K562 (cell line): ENCODE measurements around the gene TJAP1.

Experiments
- CBX3 ChIP-seq, 2 experiments: IDR thresholded peaks; 1 replicate in 1 of 2; 2 replicates in 1 of 2; pipeline ENCODE4 v1.6.1; 2012; ENCODE audit warnings: inconsistent platforms in 2 of 2, low read length in 2 of 2, borderline replicate concordance in 1 of 2, control low read depth in 1 of 2
- CHD2 ChIP-seq: IDR thresholded peaks from 2 replicates; pipeline ENCODE4 v1.6.1; 2011; ENCODE audit warnings: low read depth, low read length
- GATAD2B ChIP-seq: fragments of 450-650 bp; IDR thresholded peaks from 2 replicates; pipeline ENCODE4 v1.6.1; 2017; ENCODE audit warnings: mild to moderate bottlenecking, borderline replicate concordance
- KLF13 ChIP-seq: fragments of 450-650 bp; IDR thresholded peaks from 2 replicates; pipeline ENCODE4 v1.6.1; 2016; ENCODE audit warnings: missing genetic modification characterization, low read depth, mild to moderate bottlenecking, missing compliant biosample characterization, moderate library complexity, borderline replicate concordance
- RBM34 ChIP-seq: fragments of 200-400 bp; formaldehyde crosslinking; IDR thresholded peaks from 2 replicates; pipeline ENCODE4 v1.6.1; 2018; ENCODE audit warnings: low read length, borderline replicate concordance; ENCODE audit not compliant: insufficient read depth
- SMAD3 ChIP-seq: fragments of 450-650 bp; formaldehyde crosslinking; conservative IDR thresholded peaks from 2 replicates; pipeline ENCODE4 v1.4.0; 2020; ENCODE audit warnings: mild to moderate bottlenecking
- TF ChIP-seq, protein P1 (sequence below), 2 experiments: fragments of 200-800 bp in 1 of 2; sonication (Bioruptor generic) in 1 of 2; sonication (generic) in 1 of 2; formaldehyde crosslinking in 1 of 2; IDR thresholded peaks in 1 of 2; conservative IDR thresholded peaks in 1 of 2; 2 replicates each; pipeline versions ENCODE4 v1.5.0 to v1.6.1; 2016 to 2020; ENCODE audit warnings: missing compliant biosample characterization in 1 of 2, missing genetic modification characterization in 1 of 2, missing genetic modification reagents in 1 of 2
- TF ChIP-seq, protein P2 (sequence below), 2 experiments: IDR thresholded peaks; 2 replicates each; pipeline ENCODE4 v1.6.1; 2012; ENCODE audit warnings: improper control_type of control experiment in 2 of 2, low read depth in 2 of 2, low read length in 2 of 2, borderline replicate concordance in 1 of 2

DNA sequence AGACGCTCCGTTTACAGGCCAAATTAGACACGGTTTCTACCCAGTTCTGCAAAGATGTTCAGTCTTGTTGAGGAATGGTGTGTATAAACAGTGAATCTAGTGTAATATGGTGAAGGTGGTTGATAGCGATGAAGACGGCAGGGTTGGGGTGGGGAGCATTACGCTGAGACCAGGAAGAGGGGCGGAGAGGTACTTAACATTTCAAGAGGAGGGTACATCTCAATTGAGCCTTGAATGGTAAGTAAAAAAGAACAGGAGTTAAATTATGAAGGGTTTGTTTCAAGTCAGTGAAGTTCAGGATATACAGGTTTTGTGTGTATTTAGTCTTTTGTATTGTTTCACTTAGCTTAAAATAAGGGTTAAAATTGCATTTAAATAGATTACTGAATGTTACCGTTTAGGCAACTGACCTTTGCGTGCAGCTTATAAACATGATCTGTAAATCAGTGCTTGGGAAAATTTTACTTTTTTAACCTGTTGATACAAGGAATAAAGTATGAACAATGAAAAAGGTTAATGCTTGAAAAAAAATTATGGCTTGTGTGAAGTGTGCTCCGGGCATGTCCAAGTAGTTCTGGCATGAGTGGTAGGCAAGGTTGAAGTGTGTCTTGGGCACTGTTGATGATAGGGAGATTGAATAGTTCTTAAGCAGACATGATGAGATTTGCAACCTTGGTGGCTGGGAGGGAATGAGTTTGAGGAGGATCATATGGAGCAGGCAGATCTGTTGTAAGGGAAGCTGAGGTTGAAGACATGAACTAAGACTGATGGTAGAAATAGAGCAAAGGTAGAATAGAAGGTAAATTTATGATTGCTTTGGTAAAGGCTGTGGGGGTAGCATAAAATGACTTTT is 40.4 kb downstream of the TJAP1 start:
- TF ChIP-seq SMAD3 (CRISPR knock-in tag) (no peak), CHD2 (no peak), CBX3 (IDR thresholded peaks at IDR 0.05; ENCODE audit: borderline replicate concordance in 1 of 2, low read length in 2 of 2) (no peak), KLF13 (tag) (no peak), GATAD2B (no peak), RBM34 (no peak)
- TF ChIP-seq, protein P1, sequence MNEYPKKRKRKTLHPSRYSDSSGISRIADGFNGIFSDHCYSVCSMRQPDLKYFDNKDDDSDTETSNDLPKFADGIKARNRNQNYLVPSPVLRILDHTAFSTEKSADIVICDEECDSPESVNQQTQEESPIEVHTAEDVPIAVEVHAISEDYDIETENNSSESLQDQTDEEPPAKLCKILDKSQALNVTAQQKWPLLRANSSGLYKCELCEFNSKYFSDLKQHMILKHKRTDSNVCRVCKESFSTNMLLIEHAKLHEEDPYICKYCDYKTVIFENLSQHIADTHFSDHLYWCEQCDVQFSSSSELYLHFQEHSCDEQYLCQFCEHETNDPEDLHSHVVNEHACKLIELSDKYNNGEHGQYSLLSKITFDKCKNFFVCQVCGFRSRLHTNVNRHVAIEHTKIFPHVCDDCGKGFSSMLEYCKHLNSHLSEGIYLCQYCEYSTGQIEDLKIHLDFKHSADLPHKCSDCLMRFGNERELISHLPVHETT (CRISPR knock-in tag; conservative IDR thresholded peaks at IDR 0.05 in 1 of 2, IDR thresholded peaks at IDR 0.05 in 1 of 2): no peak
- TF ChIP-seq, protein P2, sequence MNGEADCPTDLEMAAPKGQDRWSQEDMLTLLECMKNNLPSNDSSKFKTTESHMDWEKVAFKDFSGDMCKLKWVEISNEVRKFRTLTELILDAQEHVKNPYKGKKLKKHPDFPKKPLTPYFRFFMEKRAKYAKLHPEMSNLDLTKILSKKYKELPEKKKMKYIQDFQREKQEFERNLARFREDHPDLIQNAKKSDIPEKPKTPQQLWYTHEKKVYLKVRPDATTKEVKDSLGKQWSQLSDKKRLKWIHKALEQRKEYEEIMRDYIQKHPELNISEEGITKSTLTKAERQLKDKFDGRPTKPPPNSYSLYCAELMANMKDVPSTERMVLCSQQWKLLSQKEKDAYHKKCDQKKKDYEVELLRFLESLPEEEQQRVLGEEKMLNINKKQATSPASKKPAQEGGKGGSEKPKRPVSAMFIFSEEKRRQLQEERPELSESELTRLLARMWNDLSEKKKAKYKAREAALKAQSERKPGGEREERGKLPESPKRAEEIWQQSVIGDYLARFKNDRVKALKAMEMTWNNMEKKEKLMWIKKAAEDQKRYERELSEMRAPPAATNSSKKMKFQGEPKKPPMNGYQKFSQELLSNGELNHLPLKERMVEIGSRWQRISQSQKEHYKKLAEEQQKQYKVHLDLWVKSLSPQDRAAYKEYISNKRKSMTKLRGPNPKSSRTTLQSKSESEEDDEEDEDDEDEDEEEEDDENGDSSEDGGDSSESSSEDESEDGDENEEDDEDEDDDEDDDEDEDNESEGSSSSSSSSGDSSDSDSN (IDR thresholded peaks at IDR 0.05; ENCODE audit: borderline replicate concordance in 1 of 2, low read depth in 2 of 2, low read length in 2 of 2): no peak
